Stimulated activated CD8-positive, alpha-beta memory T cell treated with anti-CD3 and anti-CD28 coated beads, Interleukin-7, amount 100 ng/mL, for 4 hours (primary cell): ENCODE measurements around the gene SUN1.
"Not testable (repeated sequence)": the region's sequence is repeated elsewhere in the genome, so short reads cannot be mapped to it uniquely, and the experiment has no call there.

ENCODE experiments used
- DNase-seq, 2 donors: peaks; one replicate each; pipeline ENCODE4 v3.0.0-alpha.2; 2020; ENCODE audit warnings: low read depth in 2 of 2

Gene SUN1, protein sequence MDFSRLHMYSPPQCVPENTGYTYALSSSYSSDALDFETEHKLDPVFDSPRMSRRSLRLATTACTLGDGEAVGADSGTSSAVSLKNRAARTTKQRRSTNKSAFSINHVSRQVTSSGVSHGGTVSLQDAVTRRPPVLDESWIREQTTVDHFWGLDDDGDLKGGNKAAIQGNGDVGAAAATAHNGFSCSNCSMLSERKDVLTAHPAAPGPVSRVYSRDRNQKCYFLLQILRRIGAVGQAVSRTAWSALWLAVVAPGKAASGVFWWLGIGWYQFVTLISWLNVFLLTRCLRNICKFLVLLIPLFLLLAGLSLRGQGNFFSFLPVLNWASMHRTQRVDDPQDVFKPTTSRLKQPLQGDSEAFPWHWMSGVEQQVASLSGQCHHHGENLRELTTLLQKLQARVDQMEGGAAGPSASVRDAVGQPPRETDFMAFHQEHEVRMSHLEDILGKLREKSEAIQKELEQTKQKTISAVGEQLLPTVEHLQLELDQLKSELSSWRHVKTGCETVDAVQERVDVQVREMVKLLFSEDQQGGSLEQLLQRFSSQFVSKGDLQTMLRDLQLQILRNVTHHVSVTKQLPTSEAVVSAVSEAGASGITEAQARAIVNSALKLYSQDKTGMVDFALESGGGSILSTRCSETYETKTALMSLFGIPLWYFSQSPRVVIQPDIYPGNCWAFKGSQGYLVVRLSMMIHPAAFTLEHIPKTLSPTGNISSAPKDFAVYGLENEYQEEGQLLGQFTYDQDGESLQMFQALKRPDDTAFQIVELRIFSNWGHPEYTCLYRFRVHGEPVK

GRCh38 chr7:832167-832967, at the start of gene SUN1:
Gene SUN1 (plus strand): TSS chr7:832476. CDS start chr7:832525, 49 bp downstream.
- peak; percentile 55 to 65 for DNase-seq

GRCh38 chr7:782718-783449, 49.4 kb upstream of the SUN1 start:
- no peak for DNase-seq

DNA sequence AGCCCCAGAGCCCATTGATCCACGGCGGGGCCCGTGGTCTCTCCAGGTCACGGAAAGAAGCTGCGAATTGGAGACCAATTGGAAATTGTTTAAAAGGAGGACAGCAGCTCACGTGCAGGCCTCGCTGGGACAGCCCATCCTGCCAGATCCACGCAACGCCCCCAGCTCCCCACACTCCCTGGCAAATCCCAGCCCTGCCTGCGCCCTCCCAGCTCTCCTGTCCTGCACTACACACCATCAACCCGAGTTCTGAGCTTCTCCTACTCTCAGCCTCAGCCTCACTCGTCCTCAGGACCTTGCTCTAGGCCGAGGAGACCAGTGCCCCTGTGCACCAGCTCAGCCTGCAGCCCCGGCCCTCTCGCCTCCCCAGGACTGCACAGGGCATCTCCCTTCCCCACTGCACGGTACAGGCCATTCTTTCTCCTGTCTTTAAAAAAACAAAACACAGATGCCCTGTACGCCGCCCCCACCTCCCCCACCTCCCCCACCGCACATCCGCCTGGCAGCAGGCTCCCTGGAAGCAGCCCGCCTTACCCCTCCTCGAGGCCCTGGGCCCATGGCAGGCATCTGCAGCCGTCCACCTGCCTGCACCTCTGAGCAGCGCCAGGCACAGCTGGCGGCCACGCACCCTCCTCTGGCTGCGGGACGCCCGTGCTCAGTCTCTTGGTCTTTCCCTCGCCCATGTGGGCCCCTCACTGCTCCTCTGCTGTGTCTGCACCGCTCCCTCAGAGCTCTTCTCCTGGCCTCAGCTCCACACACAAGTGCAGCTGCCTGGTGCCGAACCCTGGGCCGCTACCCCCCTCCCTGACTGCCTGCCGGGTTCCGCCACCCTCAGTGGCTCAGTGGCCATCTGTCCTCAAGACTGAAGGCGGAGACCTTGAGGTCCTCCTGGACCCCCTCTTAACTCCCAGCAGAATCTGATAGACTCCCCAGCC, 48.5 kb upstream of the SUN1 start:
- DNase-seq = no peak

GRCh38 chr7:784971-785370, 47.3 kb upstream of the SUN1 start:
- DNase-seq = no peak

DNA sequence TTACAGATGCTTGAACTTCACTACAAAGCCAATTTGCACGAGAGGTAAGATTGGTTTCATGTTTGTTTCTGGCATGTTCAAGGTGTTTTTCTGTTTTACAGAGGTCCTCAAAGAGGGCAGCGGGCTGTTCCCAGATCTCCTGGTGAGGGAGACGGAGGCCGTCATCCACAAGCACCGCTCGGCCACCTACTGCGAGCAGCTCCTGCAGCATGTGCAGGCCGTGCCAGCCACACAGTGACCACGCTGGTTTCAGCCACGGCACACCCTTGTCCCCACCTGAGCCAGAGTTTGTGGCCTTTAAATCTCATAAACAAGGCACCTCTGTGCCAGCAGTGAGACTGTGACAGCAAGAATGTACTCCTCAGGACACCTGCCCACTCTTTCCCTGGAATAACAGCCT, 46.9 kb upstream of the SUN1 start:
- no peak for DNase-seq

GRCh38 chr7:786472-787255, 45.6 kb upstream of the SUN1 start:
- DNase-seq = peak; percentile 35 to 52

- no peak for DNase-seq
Measured at GRCh38 chr7:787332-788240, 44.7 kb upstream of the SUN1 start.

- DNase-seq = no peak
Measured at GRCh38 chr7:791519-791918, 40.8 kb upstream of the SUN1 start.

GRCh38 chr7:794207-794606, 38.1 kb upstream of the SUN1 start:
- DNase-seq = no peak

DNA sequence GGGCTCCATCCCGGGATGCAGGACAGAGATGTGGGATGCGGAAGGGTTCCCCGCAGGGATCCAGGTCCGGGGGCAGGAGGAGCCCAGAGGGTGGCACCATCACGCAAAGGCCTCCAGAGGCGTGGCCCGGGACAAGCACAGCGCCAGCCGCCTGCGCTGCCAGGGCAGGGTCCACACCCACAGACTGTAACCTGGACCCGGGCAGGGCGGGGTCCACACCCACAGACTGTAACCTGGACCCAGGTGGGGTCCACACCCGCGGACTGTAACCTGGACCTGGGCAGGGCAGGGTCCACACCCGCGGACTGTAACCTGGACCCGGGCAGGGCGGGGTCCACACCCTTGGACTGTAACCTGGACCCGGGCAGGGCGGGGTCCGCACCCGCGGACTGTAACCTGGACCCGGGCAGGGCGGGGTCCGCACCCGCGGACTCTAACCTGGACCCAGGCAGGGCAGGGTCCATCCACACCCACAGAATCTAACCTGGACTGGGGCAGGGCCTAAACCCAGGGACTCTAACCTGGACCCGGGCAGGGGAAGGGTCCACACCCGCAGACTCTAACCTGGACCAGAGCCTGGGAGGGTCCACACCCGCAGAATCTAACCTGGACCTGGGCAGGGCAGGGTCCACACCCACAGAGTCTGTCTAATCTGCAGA, 37.5 kb upstream of the SUN1 start:
- no peak for DNase-seq

- not testable (repeated sequence) for DNase-seq
Measured at GRCh38 chr7:796434-797169, 35.7 kb upstream of the SUN1 start.

GRCh38 chr7:798921-799470, 33.3 kb upstream of the SUN1 start:
- no peak for DNase-seq

DNA sequence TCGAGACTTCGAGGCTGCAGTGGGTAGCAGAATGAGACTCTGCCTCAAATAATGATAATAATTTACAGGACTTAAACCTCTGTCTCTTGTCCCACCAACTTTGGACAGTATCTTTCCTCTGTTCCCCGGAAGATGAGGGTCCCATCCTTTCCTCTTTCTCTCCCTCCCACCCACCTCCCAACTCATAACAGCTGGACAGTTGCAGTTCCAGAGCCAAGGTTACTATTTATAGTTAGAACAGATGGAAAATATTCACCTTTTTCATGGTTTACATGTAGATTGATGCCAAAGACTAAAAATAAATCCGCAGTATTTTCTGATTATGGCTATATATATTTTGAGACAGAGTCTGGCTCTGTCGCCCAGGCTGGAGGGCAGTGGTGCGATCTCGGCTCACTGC, 31.6 kb upstream of the SUN1 start:
- DNase-seq = no peak

DNA sequence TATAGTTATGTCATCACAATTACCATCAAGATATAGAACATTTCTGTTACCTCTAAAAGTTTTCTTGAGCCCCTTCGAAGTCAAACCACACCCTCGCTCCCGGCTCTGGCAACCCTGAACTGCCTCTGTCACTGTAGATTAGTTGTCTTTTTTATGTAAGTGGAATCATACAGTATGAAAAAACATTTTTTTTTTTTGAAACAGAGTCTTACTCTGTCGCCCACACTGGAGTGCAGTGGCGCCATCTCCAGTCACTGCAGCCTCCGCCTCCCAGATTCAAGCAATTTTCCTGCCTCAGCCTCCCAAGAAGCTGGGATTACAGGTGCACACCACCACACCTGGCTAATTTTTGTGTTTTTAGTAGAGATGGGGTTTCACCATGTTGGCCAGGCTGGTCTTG, 30.9 kb upstream of the SUN1 start:
- DNase-seq = not testable (repeated sequence)

GRCh38 chr7:801940-802381, 30.3 kb upstream of the SUN1 start:
- no peak for DNase-seq

- DNase-seq = no peak
Measured at GRCh38 chr7:802500-803242, 29.6 kb upstream of the SUN1 start.
